ENCODE measurements around the gene RUVBL2.

GRCh38 chr19:48994035-48994386 is 324 bp downstream of the RUVBL2 start:
- TF ChIP-seq CTCF (tag by site-specific recombination; IDR thresholded peaks at IDR 0.05) (no peak), ZNF558 (tag by site-specific recombination; IDR thresholded peaks at IDR 0.05) (no peak), ZNF24 (tag by site-specific recombination; IDR thresholded peaks at IDR 0.05) (no peak), GLI4 (tag by site-specific recombination; IDR thresholded peaks at IDR 0.05) (no peak)
